Right lobe of liver (tissue), 4 donors: ENCODE data around the gene NUP153.

Source experiments
- CTCF ChIP-seq, 4 donors: fragments of 200-600 bp in 3 of 4; fragments of 450-650 bp in 1 of 4; IDR thresholded peaks; one replicate each; pipeline versions ENCODE4 v1.5.1 to v1.8.0; 2016 to 2022; ENCODE audit warnings: antibody characterized with exemption in 4 of 4, mild to moderate bottlenecking in 2 of 4
- POLR2A ChIP-seq: fragments of 450-650 bp; IDR thresholded peaks from one replicate; pipeline ENCODE4 v1.6.1; 2017; ENCODE audit warnings: antibody characterized with exemption, mild to moderate bottlenecking
- donor health status: DM: no; HTN: no; CAD: no.
- donor health status: DM: no; HTN: no; CAD: no.
- donor health status: DM: no; HTN: yes; CAD: no.

GRCh38 chr6:17663226-17663625 is 43.5 kb downstream of the NUP153 start:
- TF ChIP-seq CTCF (IDR thresholded peaks at IDR 0.05): no peak
- no peak for TF ChIP-seq POLR2A
